ENCODE measurements around the gene GP2.
"Not testable (repeated sequence)": the region's sequence is repeated elsewhere in the genome, so short reads cannot be mapped to it uniquely, and the experiment has no call there.

The GP2 gene

GRCh38 chr16:20323591-20324117 is 3.7 kb downstream of the GP2 start:
- no peak for DNase-seq

GRCh38 chr16:20322696-20323095 is 4.6 kb downstream of the GP2 start:
- DNase-seq: no peak

GRCh38 chr16:20321671-20322070 is 5.6 kb downstream of the GP2 start:
- DNase-seq: no peak

GRCh38 chr16:20321051-20321450 is 6.3 kb downstream of the GP2 start:
- not testable (repeated sequence) for DNase-seq

- no peak for DNase-seq
These were observed 6.7 kb downstream of the GP2 start for GRCh38 chr16:20320592-20320991.

- DNase-seq: no peak
These were observed 7.1 kb downstream of the GP2 start for GRCh38 chr16:20320178-20320577.

GRCh38 chr16:20319406-20319805 is 7.9 kb downstream of the GP2 start:
- DNase-seq: no peak

GRCh38 chr16:20318437-20318836 is 8.9 kb downstream of the GP2 start:
- DNase-seq: no peak

GRCh38 chr16:20318006-20318405 is 9.3 kb downstream of the GP2 start:
- no peak for DNase-seq

- no peak for DNase-seq
These were observed 10.2 kb downstream of the GP2 start for GRCh38 chr16:20317117-20317516.

- DNase-seq: no peak
These were observed 10.6 kb downstream of the GP2 start for GRCh38 chr16:20316715-20317114.

GRCh38 chr16:20315764-20316163 is 11.5 kb downstream of the GP2 start:
- no peak for DNase-seq

- no peak for DNase-seq
These were observed 12.7 kb downstream of the GP2 start for GRCh38 chr16:20314575-20314974.

GRCh38 chr16:20313741-20314140 is 13.6 kb downstream of the GP2 start:
- DNase-seq: no peak

- DNase-seq: not testable (repeated sequence)
These were observed 14.7 kb downstream of the GP2 start for GRCh38 chr16:20312536-20313095.

- DNase-seq: no peak
These were observed 15.8 kb downstream of the GP2 start for GRCh38 chr16:20311548-20311947.

GRCh38 chr16:20310421-20311395 is 16.6 kb downstream of the GP2 start:
- no peak for DNase-seq

GRCh38 chr16:20309786-20310185 is 17.5 kb downstream of the GP2 start:
- DNase-seq: no peak

GRCh38 chr16:20308801-20309590 is 18.3 kb downstream of the GP2 start:
- no peak for DNase-seq

GRCh38 chr16:20308266-20308665 is 19.0 kb downstream of the GP2 start:
- DNase-seq: no peak

- DNase-seq: no peak
These were observed 19.5 kb downstream of the GP2 start for GRCh38 chr16:20307791-20308190.

GRCh38 chr16:20307240-20307671 is 20.1 kb downstream of the GP2 start:
- no peak for DNase-seq

GRCh38 chr16:20306401-20306800 is 20.9 kb downstream of the GP2 start:
- DNase-seq: no peak

All from stimulated activated CD4-positive, alpha-beta T cell treated with anti-CD3 and anti-CD28 coated beads, Interleukin-4, amount 100 ng/mL, for 1 hour (primary cell).